HUDEP-2 (cell line): ENCODE measurements around the gene TMEM266.

Experiments
- DNase-seq, 76 experiments: peaks; one replicate each; lab custom pipeline; 2025; ENCODE audit not compliant: unreplicated experiment in 76 of 76; lab: John Stamatoyannopoulos, UW

Gene TMEM266

DNA sequence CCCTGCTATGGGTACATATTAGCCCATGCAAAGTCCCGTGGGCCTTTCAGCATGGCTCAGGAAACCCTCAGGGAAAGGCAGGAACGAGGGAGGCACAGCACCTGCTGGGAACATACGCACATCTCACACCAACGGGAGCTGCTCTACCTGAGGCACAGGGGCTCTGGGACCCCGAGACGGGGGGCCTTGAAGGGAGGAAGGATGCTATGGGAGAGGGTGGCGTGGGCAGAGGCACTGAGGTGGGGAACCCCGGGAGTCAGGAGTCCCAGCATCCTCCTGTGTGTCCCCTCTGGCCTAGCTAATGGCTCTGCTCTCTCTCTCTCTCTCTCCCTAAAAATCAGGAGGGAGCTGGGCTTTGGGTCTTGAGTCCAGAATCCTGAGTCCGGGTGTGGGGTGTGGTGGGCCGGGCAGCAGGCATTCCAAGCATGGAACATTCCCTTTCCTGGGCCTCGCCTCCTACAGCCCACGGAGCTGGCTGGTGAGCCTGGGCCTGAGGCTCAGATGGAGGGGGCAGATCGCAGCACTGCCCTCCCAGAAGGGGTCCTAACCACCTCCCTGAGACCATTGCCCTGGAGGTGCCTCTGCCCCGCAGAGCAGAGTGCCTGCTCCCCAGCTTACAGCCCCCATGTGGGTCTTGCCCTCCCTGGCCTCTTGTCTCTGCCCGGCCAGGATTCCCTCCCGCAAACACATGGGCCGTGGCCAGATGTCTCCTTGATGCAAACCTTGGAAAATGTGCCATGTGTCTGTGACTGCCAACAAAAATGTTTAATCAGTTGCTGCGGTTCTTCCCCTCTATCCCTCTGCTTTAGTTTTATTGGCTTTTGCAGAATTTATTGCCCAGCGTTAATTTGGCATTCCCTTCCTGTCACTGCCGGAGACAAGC is 101.6 kb downstream of the TMEM266 start:
- no peak for DNase-seq

GRCh38 chr15:76162036-76162398 is 102.2 kb downstream of the TMEM266 start:
- DNase-seq = no peak

GRCh38 chr15:76162784-76163456 is 103.1 kb downstream of the TMEM266 start:
- DNase-seq = no peak

DNA sequence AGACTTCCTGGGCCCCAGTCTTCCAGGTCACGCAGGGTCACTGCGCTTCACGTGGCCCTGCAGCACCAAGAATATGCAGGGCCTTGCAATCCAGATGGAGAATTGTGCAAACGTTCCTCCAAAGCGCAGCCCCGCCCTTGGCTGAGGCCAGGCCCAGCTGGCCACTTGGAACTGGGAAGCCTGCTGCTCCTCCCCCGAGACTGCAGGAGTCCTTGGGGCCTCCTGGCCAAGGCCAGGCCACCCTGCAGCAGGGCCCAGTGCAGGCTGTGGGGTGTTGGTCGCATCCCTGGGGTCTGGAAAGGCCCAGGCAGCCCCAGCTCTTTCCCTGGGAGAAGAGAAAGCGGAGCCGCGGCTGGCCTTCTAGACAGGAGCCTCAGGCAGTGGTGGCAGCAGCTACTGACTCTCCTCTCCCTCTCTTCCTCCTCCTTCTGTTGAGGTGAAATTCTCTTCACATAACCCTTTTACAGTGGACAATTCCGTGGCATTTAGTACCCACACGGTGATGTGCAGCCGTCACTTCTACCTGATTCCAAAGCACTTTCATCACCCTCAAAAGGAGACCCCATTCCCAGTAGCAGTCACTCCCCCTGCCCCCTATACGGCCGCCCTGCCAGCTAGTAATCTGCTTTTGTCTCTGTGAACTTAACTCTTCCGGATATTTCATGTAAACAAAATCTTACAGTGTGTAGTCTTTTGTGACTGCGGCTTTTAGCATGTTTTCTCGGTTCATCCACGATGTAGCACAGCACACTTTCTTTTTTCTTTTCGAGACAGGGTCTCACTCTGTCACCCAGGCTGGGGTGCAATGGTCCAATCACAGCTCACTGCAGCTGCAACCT is 103.9 kb downstream of the TMEM266 start:
- DNase-seq = no peak

DNA sequence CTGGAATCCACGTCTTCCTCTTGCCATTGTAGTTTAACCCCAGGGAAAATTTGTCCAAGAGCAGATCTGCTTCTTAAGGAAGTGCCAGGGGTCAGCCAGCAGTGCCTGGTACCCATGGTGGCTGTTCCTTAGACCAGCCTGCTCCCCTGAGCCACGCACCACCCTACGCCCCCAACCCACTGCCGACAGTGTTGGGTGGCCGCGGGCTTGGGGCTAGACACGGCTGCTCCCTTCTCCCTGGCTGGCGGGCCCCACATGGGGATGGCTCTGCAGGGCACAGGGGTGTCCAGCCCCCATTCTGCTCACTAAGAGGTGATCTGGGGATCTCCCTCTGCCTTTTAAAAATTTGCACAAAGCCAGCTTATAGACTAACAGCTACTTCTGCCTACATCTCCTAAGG is 104.8 kb downstream of the TMEM266 start:
- DNase-seq = no peak

GRCh38 chr15:76165951-76166350 is 106.2 kb downstream of the TMEM266 start:
- DNase-seq = no peak

- no peak for DNase-seq
Measured at GRCh38 chr15:76168237-76168984, 108.6 kb downstream of the TMEM266 start.

- peak in 5 of 76 experiments; percentile 4 to 15 (median 5) for DNase-seq
Measured at GRCh38 chr15:76169018-76169417, 109.2 kb downstream of the TMEM266 start.

- DNase-seq = no peak
Measured at GRCh38 chr15:76169911-76170800, 110.4 kb downstream of the TMEM266 start.

- no peak for DNase-seq
Measured at GRCh38 chr15:76172782-76173181, 113.0 kb downstream of the TMEM266 start.

DNA sequence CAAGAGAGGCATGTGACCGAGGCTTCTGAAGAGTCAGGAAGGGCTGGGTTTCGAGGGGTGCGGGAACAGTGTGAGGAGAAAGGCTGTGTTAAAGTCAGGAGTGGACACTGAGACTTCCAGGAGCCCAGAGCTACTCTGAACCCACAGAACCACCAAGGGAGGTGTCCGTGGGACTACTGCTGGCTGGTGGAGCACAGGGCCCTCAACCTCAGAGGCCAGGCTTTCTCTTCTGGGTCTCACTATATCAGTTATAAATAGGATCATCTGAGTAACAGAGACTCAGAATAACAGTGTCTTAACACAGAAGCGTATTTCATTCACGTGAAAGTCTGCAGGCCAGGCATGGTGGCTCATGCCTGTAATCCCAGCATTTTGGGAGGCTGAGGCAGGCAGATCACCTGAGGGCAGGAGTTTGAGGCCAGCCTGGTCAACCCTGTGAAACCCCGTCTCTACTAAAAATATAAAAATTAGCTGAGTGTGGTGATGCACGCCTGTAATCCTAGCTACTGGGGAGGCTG is 113.6 kb downstream of the TMEM266 start:
- no peak for DNase-seq

DNA sequence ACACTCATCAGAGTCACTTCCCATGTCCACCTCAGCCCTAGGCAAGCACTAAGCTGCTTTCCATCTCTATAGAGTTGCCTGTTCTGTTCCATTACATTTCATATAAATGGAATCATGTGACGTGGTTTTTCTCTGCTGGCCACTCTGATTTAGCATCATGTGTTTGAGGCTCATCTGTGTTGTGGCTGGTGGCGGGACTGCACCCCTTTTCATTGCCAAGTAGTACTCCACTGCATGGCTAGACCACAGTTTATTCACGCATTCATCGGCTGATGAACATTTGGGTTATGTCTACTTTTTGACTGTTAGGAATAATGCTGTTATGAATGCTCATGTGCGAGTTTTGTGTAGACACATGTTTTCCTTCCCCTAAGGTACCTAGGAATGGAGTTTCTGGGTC is 114.9 kb downstream of the TMEM266 start:
- DNase-seq = no peak

- DNase-seq = no peak
Measured at GRCh38 chr15:76175442-76175841, 115.7 kb downstream of the TMEM266 start.

DNA sequence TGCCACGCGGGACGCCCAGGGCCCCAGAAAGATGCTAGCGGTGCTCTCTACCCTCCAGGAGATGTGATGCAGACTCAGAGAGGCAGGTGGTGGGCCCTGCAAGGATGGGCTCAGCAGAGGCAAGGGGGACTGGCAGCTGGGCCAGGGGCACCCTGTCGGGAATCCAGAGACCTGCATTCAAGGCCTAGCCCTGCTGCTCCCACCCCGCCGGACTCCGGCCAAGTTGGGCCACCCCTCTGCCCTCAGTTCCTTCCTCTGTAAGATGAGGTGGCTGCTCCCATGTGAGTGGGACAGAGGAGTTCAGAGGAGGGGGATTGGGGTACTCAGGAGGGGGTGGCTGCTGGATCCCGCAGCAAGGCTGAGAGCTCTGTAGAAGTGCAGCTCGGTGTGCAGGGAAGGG is 116.3 kb downstream of the TMEM266 start:
- DNase-seq = no peak

GRCh38 chr15:76176487-76177085 is 116.8 kb downstream of the TMEM266 start:
- no peak for DNase-seq

DNA sequence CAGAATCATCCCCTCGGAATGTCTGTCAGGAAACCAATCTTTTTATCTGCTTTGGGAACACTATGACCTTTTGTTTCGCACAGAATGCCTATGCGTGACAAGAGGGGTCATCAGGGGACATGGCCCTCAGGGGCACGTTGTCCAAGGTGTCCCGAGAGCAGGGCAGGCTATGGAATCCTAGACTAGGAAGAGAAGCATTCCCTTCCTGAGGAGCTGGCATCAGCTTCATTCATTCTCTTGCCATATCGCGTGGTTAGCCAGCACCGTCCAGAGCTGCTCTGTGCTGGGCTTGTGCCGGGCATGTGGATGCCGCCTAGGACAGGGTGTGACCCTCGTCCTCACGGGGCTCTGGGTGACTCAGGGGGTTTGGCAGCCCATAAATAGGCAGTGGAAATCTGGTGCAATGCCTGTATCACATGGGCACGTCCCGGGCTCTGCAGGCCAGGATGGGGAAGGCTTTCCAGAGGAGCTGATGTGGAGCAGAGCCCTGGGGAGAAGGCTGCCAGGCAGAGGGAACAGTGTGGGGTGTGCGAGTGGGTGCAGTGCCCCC is 117.8 kb downstream of the TMEM266 start:
- no peak for DNase-seq

- no peak for DNase-seq
Measured at GRCh38 chr15:76178296-76179000, 118.7 kb downstream of the TMEM266 start.

DNA sequence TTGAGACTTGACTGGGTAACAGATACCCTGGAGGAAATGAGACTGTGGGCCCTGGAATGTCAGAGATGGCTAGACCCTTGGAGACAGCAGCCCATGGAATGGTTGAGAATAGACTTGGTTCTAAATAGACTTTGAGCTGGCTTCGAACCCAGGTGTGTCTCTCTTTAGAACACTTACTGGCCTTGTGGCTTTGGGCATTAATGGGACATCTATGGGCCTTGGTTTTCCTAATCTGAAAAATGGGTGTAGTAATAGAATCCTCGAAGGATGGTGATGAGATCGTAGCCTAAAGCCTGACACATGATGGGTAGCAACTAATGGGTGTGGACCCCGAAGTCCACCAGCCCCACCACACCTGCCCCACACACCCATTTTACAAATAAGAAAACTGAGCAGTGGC is 119.2 kb downstream of the TMEM266 start:
- DNase-seq = no peak
